Measurements from ENCODE around the gene PLXNA2.

PLXNA2 gene

DNA sequence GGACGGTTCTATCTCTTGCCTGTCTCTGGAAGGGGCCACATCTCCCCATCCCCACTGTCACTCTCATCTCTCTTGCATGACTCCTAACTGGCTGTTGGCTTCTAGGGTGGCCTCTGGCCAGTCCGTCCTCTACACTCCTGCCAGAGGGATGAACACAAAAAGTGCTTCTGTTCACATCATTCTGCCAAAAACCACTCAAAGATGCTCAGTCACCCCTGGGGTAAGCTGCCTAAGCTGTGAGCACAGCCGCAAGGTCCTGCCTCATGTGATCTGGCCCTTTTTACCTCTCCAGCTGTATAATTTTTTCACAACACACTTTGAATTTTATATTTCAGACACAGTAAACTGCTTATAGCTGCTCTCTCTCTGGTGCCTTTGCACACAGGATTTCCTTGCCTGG, 235.7 kb downstream of the PLXNA2 start:
- DNase-seq = no peak

DNA sequence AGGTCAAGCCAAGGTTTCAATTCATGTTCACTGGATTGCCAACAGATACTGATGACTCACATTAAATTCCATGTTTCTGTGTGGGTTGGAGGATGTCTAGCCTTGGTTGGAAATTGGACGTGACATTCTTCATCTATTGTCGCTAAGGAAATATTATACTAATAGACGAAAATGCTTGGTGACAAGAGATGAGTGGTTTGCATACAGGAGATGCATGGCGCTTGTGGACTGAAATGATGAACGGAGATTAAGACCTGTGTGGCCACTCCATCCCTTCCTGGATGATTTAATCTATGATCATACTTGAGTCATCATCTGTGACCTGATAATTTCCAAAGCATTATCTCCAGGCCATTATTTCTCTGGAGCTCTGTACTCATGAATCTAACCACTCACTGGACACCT, 236.2 kb downstream of the PLXNA2 start:
- DNase-seq = no peak

DNA sequence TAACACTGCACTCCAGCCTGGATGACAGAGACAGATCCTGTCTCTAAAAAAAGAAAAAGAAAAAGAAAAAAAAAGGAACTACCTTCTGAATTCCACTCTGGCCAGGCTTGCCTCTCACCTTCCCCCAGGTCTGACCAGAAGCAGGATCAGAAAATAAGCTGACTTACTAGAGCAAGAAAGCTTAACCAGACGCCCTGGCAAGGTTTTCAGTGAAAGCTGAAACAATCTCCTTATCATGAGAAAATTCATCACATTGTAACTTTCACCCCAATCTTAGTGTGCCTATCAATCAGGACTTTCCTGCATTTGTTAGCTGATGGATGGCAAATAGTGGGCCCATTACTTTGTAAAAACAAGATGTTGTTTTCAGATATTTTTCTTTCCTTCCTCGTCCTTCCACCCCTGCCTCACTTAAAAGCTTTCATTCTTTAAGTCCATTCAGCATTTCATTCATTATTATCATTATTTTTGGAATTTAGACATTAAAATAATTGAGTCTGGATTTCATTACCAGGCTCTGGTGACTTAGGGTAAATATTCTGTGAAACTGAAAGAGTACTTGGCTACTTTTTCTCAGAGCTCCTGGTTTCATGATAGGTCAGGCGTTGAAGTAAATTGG, 236.8 kb downstream of the PLXNA2 start:
- no peak for DNase-seq

DNA sequence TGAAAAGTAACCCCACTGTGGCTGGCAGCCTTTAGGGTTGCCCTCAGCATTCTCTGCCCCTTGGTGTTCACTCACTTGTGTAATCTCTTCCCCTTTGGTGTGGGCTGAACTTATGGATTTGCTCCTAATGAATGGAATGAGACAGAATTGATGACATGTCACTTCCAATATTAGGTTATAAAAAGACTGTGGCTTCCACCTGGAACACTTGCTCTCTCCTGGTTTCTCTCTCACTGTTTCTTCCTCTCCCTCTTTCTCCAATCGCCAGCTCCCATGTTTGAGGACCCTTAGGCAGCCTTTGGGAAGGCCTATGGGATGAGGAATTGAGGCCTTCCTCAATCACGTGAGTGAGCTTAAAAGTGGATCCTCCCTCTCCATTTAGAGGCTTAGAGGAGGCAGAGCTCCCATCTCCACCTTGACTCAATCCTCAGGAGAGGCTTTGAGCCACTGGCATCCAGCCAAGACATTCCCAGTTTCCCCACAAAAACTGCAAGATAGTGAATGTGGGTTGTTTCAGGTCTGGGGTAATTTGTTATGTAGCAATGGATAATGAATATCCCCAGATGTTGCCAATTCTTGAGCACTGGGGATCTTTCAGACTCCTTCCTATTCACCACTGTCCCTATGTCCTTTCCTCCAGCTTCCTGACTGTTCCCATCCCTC, 237.8 kb downstream of the PLXNA2 start:
- DNase-seq = no peak

DNA sequence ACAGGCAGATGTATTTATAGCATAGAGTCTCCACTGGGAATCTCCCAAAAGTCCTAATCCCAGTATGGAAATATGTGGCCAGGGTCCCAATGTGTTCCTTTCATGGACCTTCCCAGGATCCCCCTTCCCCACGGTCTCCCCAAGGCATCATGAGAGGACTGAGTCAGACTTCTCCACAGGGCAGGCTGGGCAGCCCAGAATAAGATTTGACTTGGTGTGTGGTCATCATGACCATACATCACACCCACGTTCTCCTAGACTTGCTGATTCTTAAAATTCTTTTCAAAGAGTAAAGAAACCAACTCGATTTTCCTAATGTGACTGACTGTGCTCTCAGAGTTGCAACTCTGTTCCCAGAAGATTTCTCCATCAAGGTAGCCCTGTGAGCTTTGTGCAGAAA, 239.3 kb downstream of the PLXNA2 start:
- no peak for DNase-seq

DNA sequence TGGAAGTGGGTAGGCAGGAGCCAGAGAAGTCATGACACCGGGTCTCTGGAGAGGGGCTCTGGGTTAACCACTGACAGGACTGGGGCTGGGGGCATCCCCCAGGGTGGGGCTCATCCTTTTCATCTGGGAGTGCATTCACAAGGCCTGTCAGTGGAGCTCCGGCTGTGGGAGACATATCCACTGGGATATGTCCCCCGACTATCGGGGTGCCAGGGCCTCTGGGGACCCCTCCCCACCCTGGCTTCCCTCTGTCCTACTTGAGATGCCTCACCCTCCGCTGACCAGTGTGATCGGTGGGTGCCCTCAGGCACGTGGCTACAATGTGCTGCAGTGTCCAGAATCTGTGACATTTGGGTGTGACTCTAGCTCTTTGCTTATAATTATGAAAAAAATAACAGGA, 240.9 kb downstream of the PLXNA2 start:
- no peak for DNase-seq

DNA sequence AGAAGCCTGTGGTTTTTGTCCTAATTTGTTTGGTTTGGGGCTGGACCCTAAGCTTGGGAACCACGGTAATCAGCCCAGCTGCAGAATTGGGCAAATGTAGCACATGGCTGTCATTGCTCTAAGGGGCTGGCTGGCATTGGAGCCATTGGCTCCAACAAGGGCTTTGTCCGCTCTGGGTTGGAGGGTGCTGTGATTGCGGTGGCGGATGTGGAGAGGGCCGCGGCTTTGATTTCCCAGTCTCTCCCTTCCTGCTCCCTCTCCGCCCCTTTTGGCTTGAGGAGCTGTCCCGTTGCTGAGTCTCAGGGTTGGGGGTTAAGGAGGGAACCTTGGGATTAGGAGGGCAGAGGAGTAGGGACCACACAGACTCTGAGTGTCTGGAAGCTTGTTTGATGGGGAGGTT, 241.5 kb downstream of the PLXNA2 start:
- DNase-seq = no peak

DNA sequence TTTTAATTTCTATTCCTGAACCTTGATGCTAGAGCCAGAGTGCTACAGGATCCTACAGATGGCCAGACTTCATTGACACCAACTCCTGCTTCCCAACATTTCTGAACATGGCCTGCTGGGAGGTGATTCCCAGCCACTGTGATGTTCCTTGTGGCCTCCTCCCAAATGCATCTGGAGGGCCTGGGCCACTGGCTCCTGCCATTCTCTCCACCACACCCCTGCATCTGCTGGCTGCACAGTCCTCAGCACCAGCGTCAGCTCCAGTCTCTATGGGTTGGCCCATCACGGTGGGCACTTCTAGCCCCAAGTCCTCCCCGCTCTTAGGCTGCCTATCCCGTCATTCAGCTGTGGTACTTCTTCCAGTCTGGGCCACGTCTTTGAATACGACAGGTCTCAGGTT, 242.1 kb downstream of the PLXNA2 start:
- DNase-seq = no peak

DNA sequence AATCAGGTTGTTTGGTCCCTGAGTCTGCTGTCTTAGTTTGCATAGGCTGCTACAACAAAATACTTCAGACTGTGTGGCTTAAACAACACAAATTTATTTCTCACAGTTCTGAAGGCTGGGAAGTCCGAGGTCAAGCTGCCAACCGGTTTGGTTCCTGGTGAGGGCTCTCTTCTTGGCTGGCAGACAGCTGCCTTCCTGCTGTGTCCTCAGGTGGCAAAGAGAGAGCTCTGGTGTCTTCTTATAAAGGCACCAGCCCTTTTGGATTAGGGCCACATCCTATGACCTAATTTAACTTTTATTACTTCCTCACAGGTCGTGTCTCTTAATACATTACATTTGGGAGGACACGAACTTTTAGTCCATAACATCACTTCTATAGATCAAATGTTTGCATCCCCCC, 243.7 kb downstream of the PLXNA2 start:
- no peak for DNase-seq

DNA sequence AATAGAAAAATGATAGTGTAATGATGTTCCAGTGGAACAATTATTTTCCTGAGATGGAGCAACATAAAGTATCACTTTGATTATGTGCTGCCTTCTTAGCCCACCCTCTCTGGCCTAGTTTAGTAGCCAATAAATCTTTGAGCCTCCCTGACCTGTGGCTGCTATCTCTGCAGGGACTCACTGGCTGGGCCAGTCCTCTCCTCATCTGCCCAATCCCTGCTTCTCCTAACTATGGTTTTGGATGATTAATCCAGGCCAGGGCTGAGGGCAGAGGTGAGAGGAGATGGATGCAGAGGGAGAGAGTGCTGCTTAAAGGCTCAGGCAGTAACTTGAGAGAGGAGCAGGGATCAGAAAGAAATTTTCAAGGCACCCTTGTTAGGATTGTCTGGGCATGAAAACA, 244.2 kb downstream of the PLXNA2 start:
- no peak for DNase-seq

DNA sequence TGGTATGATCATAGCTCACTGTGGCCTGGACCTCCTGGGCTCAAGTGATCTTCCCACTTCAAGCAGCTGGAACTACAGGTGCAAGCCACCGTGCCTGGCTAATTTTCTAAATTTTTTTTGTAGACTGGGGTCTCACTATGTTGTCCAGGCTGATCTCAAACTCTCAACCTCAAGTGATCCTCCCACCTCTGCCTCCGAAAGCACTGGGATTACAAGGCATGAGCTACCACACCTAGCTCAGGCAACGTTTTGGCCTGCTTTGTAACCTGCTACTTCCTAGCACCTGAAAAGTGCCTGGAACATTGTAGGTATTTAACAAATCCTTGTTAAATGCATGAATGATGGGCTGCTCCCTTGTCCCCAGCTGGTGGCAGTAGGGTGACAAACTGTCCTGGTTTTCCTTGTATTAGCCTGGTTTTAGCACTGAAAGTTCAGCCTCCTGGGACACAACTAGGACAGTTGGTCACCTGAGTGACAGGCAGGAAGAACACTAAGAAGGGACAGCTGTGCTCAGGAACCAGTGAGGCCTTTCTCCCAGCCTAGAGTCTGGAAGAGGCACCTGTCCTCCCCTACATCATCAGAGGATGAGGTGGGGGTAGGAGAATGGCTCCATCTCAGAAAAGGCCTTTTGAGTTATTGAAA, 244.8 kb downstream of the PLXNA2 start:
- DNase-seq = no peak

DNA sequence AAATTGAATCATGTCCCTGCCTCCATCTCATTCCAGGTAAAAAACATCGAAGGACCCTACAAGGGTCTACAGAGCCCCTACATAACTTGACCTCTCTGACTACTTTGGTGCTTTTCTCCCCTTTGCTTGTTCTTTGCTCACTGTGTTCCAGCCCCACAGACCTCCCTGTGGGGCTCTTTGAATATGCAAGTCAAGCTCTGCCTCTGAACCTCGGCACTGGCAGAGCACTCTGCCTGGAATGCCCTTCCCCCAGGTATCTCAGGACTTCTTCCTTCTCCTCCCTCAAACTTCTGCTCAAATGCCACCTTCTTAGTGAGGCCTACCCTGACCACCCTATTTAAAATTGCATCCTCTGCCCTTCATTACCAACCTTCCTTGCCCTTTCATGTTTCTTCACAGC, 245.5 kb downstream of the PLXNA2 start:
- DNase-seq = no peak

DNA sequence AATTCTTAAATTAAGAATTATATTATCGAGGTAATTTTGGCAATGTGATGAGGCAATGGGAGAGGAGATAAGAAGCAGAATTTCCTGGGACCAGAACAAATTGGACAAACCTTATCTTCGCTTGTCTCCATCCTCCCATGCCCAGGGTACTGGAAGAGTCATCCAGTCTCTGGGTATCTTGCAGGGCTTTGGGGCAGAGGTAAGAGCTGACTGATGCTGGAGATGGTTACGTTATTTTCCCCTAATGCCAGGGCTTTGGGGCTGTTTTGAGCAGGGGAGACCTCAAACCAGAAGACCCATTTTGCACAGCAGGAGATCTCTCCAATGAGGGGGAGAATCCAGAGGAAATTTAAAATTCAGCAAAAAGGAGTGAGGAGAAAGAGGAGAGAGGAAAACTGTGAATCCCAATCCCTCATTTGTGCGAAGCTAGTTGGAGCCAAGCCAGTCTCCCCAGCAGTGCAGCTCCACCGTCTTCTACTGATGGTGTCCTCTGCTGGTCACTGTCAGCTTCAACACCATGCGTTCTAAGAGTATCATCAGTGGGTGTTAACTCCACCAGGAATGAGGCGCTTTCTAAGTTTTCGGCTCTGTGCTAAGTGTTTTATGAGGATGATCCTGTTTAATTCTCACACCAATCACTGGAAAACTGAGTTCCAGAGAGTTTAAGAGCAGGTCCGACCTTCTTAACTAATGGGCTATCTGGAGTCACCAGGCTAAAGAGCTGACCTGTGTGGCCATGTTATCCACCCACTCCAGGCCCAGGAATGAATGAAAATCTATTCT, 246.5 kb downstream of the PLXNA2 start:
- no peak for DNase-seq

DNA sequence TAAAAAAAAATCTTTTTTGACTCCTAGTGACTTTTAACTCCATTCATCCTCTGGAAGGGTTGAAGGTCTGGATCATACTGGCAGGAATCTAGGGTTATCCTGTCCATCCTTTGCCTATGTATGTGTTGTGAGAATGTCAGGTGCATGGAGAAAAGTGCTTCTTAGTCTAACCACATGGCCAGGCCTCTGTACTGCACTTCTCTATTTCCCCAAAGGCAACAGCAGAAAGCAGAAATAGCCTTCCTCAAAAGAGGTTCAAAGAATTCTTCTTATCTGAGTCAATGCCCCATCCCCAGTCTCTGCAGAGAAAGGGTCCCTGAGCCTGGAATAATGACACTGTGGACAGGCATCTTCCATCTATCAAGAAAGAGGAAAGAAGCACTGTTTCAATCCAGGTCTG, 247.5 kb downstream of the PLXNA2 start:
- DNase-seq = no peak

DNA sequence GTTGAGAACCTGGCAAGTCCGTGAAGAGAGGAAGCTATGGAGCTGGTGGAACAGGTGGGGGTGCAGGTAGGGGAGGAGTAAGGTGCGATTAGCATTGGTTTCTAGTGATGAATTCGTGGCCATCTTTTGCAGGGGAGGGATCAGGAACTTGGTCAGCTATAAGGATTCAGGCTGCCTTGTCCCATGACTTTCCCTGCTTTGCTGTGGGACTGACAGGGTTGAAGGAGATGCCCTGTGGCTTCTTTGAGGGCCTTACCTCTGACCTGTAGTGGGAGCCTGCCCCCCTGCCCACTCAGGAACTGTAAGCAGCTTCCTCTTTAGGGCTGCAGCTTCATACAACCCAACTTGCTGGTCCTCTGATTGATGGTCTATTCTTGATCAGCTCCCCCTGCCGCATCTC, 248.6 kb downstream of the PLXNA2 start:
- no peak for DNase-seq

DNA sequence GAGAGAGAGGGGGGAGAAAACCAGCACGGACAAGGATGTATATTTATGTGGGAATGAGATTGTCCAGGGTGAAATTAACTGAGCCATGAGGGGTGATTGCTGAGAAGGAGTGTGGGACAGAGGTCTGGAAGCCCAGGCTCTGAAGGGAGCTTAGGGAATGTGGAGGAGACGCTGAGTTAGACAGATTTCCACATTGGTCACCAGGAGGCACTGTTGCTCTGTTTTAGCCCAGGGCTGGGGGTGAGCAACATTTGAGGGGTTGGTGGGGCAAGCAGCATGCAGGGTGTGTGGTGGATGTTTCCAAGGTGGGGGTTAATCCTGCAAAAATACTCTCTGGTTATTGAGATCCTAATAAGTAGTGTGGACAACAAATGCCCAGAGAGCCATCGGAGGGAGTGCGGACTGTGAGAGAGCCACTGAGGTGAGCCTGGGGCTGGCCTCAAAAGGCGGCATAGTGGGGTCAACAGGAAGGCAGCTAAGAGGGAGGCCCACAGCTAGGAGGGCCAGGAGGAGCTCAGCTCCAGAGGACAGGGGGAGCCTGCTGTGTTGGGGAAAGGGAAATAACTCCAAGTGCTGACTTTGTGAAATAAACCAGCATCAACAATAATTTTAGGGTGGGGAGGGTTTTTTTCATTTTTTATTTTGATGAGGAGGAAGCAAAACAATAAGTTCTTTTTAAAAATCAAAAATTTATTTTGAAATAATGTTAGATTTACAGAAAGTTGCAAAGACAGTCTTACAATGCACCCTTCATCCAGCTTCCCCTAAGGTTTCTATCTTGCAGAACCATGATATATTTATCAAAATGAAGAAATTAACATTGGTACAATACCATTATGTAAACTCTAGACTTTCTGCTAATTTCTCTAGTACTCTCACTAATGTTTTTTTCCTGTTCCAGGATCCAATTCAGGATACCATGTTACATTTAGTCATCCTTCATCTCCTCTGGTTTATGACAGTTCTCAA, 250.4 kb downstream of the PLXNA2 start:
- DNase-seq = no peak

DNA sequence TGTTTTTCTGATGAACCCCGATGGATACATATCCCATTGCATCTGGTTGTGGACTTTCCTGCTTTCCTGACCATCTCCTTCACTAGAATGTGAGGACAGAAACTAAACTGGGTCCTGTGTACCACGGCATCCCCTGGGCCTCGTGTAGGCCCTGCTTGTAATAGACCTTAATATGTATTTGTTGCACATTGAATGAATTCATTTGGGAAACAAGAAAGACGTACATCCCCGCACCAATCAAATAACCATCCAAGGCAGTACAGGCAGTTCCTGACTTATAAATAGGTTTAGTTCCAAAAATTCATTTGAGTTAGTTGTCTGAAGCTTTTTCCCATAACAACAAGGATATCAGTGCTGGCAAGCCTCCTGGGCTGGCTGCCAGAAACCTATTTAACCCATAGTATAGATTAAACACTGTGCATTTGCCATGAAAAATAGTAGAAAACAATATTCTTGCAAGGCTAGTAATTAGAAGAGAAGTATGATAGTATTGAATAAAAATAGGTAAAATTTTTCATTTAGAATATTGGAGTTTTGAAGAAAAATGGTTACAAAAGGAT, 251.4 kb downstream of the PLXNA2 start:
- DNase-seq = no peak

DNA sequence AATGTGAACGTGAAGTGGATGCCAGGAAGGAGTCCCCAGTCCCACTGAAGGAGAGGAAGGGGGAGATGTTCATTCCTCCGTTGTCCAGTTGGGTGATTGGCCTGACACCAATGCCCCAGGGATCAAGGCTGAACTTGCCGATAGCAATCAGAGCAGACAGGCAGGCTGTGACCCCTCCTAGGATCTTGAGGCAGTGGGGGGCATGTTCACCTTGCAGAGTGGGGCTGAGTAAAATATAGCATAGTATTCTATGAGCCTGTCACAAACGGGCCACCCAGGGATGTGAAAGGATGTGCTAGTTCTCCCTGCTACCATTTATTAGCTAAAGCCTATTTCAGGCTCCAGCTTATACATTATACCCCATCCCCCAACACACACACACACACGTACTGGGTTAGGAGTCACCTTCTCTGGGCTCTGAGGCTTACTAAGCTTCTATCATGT, 252.6 kb downstream of the PLXNA2 start:
- no peak for DNase-seq

DNA sequence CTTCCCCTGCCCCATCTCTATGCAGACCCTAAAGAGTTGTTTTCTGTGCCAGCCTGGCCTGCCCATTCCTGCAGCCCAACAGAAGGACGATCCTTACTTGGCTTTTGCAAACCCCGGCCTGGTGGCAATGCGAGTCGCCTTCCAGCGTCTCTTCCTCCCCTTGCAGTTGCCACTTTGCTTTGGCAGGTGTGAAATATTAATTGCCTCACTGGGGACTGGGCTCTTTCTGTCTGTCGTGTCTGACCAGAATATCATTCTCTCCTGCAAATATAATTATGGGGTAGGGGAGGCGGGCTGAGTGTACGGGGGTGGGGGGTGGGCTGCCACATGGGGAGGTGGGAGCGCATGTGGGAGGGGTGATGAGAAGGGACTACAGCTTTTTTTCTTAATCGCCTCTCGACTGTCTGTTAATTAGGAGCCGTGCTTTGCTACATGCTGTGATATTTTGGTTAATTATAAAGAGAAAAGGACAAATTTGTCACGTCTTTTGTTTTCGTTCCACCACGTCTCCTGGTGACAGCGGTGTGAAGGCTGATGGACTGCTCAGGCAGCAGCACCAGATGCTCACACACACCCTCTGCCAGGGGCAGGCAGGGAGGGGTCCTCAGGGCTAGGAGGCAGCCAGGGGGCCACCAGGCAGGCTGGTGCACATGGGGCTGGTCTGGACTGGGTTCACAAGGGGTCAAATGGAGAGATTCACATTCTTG, 253.2 kb downstream of the PLXNA2 start:
- DNase-seq = no peak

DNA sequence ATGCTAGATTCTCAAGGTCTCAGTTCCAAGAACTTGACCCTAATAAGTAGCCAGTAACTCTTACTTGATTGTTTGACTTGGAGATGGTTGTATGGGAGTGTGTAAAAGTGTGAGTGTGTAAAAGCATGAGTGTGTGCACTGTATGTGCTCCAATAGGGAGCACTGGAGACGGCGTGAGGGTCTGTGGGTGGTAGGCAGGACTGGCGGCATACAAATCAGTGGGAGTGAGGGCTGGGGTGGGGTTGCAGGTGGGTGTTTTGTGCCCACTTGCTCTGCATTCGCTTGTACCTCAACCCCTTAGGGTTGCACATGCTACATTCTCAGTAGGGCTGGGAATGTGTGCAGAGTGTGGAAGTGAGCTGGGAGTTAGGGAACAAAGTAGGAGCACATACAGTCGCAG, 253.7 kb downstream of the PLXNA2 start:
- no peak for DNase-seq

Data from cortex of kidney (tissue), 1 donor.